ENCODE measurements around the gene TIGD3. TPM values are rescaled to one million over a fixed set of nuclear protein-coding genes. Genes with fewer than 3 reads are reported as not detected.

The TIGD3 gene
- total RNA-seq, 1 donor from 2014 or later, result 1.4 TPM

DNA sequence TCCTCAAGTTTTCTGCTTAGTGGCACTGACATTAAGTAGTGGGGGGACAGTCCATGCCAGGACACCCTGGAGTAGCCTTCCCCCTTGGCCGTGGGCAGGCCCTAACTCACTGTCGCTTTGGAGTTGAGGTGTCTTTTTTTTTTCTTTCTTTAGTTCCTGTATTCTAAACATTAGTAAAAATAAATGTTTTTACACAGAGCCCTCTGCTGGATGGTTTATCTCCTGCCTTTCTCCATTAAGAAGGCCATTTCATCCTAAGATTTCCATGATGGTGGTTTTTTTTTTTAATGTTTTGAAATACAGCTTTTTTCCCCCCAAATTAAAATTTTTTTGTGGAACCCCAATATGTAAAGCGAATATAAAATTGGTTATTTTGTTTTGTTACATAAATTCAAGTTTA, 1.8 kb upstream of the TIGD3 start:
- intact Hi-C loops (cut with micrococcal nuclease), result no loop called here
- Mint-ChIP-seq H3K4me3 (no peak overlapping the region), H3K27ac (peak overlapping the region; percentile 30), H3K27me3 (no peaks in the 10 kb centered on the region), H3K4me1 (peaks cover 23% of the 10 kb centered on the region), H3K9me3 (no peaks in the 10 kb centered on the region), H3K36me3 (ENCODE audit: low read depth) (peaks cover 44% of the 10 kb centered on the region)
- ATAC-seq (ENCODE audit: low read depth), result no peak
- no peak for DNase-seq
- TF ChIP-seq, protein P1, sequence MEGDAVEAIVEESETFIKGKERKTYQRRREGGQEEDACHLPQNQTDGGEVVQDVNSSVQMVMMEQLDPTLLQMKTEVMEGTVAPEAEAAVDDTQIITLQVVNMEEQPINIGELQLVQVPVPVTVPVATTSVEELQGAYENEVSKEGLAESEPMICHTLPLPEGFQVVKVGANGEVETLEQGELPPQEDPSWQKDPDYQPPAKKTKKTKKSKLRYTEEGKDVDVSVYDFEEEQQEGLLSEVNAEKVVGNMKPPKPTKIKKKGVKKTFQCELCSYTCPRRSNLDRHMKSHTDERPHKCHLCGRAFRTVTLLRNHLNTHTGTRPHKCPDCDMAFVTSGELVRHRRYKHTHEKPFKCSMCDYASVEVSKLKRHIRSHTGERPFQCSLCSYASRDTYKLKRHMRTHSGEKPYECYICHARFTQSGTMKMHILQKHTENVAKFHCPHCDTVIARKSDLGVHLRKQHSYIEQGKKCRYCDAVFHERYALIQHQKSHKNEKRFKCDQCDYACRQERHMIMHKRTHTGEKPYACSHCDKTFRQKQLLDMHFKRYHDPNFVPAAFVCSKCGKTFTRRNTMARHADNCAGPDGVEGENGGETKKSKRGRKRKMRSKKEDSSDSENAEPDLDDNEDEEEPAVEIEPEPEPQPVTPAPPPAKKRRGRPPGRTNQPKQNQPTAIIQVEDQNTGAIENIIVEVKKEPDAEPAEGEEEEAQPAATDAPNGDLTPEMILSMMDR (IDR thresholded peaks at IDR 0.05), result no peak
- ChIA-PET POLR2A (interaction anchor here (1.0 to 1.8 kb wide), 5 partner anchors 14 to 26 kb away, joined by 3 to 7 read pairs (median 5); partner anchors contain the start of gene DPF2), CTCF (interaction anchor here (0.7 to 2.9 kb wide), 3 partner anchors 23 to 505 kb away, joined by 3 to 9 read pairs (median 3); no protein-coding TSS in a partner anchor)

DNA sequence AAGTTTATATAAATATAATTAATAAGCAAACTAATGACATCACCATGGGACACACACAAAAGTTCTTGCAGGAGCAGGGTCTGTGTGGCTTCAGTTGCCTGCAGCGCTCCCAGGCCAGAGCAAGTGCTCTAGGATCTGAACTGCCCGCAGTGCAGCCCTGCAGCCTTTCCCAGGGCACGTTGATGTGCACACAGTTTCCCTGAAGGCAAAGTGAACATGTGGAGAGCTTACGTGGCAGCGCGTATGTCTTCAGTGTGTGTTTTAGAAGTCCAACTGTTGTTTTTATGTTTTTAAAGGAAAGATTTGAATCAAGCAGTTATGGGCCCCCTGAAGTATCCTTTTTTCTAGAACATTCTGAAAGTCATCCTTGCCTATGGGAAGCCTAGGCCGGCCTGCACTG, 1.2 kb upstream of the TIGD3 start:
- Mint-ChIP-seq H3K36me3 (ENCODE audit: low read depth) (peaks cover 38% of the 10 kb centered on the region), H3K9me3 (no peaks in the 10 kb centered on the region), H3K4me1 (peaks cover 23% of the 10 kb centered on the region), H3K27me3 (no peaks in the 10 kb centered on the region), H3K4me3 (peak overlapping the region; percentile 76), H3K27ac (no peak overlapping the region)
- intact Hi-C loops (cut with micrococcal nuclease), result no loop called here
- no peak for DNase-seq
- no peak for ATAC-seq (ENCODE audit: low read depth)
- POLR2A ChIA-PET, result interaction anchor here (0.8 to 1.8 kb wide), 4 partner anchors 15 to 155 kb away, joined by 3 to 7 read pairs (median 4); no protein-coding TSS in a partner anchor
- TF ChIP-seq, protein P1 (IDR thresholded peaks at IDR 0.05), result no peak
- CTCF ChIA-PET, result interaction anchor here (0.7 to 2.9 kb wide), 3 partner anchors 23 to 506 kb away, joined by 3 to 9 read pairs (median 3); no protein-coding TSS in a partner anchor

DNA sequence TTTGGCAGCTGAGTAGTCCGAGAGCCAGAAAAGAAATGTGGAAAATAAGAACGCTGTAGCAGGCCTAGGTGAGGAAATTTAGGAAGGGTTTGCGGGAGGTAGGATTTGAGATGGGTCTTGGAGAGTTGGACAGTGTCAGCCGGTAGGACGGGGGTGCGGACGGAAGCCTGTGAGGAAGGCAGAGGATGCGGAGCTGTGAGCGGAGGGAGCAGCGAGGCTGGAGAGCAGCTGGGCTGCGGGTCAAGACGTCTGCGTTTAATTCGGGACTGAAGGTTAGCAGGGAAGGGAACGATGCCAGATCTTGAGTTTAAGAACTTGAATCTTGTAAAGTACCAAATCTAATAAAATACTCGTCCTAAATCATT, 669 bp upstream of the TIGD3 start:
- ATAC-seq (ENCODE audit: low read depth), result no peak
- intact Hi-C loops (cut with micrococcal nuclease), result loop anchor here (1.0 to 2.0 kb wide), 4 partner anchors 21 to 261 kb away; partner anchors contain the start of genes DPF2, PCNX3 and SLC25A45
- no peak for DNase-seq
- Mint-ChIP-seq H3K9me3 (no peaks in the 10 kb centered on the region), H3K27me3 (no peaks in the 10 kb centered on the region), H3K36me3 (ENCODE audit: low read depth) (peaks cover 33% of the 10 kb centered on the region), H3K4me1 (peaks cover 23% of the 10 kb centered on the region), H3K4me3 (peak overlapping the region; percentile 76), H3K27ac (peak overlapping the region; percentile 63)
- TF ChIP-seq, protein P1 (IDR thresholded peaks at IDR 0.05), result no peak
- ChIA-PET POLR2A (interaction anchor here (0.8 to 1.8 kb wide), 4 partner anchors 16 to 155 kb away, joined by 3 to 16 read pairs (median 6); partner anchors contain the start of gene DPF2), CTCF (interaction anchor here (0.6 to 2.9 kb wide), 3 partner anchors 24 to 506 kb away, joined by 3 to 9 read pairs (median 3); no protein-coding TSS in a partner anchor)

DNA sequence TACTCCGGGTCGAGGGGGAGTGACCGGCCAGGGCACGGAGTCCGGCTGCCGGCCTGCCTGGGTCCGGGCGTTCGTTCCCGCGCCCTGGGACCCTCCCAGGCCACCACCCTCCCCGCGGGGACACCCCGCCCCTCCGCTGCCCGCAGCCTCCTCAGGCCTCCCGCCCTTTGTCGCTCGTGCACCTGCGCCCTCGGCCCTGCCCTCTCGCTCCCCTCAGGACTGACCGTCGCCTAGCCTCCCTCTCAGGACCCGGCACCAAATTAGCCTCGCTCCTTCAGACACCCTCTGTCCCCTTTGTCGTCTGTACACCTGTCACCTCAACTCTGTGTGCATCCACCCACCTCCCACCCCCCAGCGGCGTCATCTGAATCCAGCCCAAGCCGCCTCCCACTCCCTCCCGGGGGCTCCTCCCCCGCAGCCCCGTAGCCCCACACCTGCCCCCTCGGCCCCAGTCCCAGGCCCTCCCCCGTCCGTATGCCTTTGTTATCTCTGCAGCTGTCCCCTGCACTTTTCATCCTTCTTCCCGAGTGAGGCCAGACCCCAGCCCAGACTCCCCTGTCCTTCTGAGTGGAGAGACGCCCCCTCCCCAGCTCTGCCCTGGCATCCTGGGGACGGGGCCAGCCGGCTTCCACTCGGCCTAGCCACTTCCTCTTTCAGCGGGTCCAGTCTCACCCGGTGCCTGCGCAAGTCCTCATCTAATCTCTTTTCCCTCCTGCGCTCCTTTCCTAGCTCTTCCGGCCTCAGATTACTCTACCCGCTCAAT, 643 bp downstream of the TIGD3 start:
- CTCF ChIA-PET, result interaction anchor here (1.0 kb wide), 1 partner anchor 25 kb away, joined by 4 read pairs; no protein-coding TSS in a partner anchor
- TF ChIP-seq, protein P1 (IDR thresholded peaks at IDR 0.05), result no peak

More for the DNA sequence above, 643 bp downstream of the TIGD3 start:
- peak; percentile 36 for ATAC-seq (ENCODE audit: low read depth)
- H3K4me3 Mint-ChIP-seq, result peak overlapping the region; percentile 91
- DNase-seq, result peak; percentile 52
- no peaks in the 10 kb centered on the region for H3K27me3 Mint-ChIP-seq
- POLR2A ChIA-PET, result interaction anchor here (0.6 to 2.1 kb wide), 10 partner anchors 11 to 1000 kb away, joined by 3 to 16 read pairs (median 4); partner anchors contain the start of genes DPF2 and MALAT1
- no peaks in the 10 kb centered on the region for H3K9me3 Mint-ChIP-seq
- intact Hi-C loops (cut with micrococcal nuclease), result loop anchor here (2.0 kb wide), 1 partner anchor 28 kb away; the partner anchor contains the start of gene SLC25A45
- H3K4me1 Mint-ChIP-seq, result peaks cover 23% of the 10 kb centered on the region
- peaks cover 22% of the 10 kb centered on the region for H3K36me3 Mint-ChIP-seq (ENCODE audit: low read depth)
- H3K27ac Mint-ChIP-seq, result peak overlapping the region; percentile 83

Data from activated B cell treated with CpG ODN at 0.5 μM for 24 hours (primary cell).